ENCODE measurements around the gene HDAC10.

GRCh38 chr22:50275181-50276055, 24.4 kb upstream of the HDAC10 start:
- no peak for TF ChIP-seq CTCF (IDR thresholded peaks at IDR 0.05)
- no peak for TF ChIP-seq POLR2A (IDR thresholded peaks at IDR 0.05)

Data from tibial nerve (tissue), 3 donors.